Left lobe of liver (tissue), 2 donors: ENCODE measurements around the gene TBC1D24. TPM values are rescaled to one million over a fixed set of nuclear protein-coding genes. Genes with fewer than 3 reads are reported as not detected.
A peak's percentile ranks its signal among the peaks of the same experiment; 100 is the strongest.
"Not testable (repeated sequence)": the region's sequence is repeated elsewhere in the genome, so short reads cannot be mapped to it uniquely, and the experiment has no call there.

Source experiments
- ATAC-seq: fragments of 200-7000 bp; cut with Tn5 transposase; one replicate; pipeline ENCODE4 v1.9.1; 2020; ENCODE audit warnings: mild to moderate bottlenecking, moderate library complexity
- DNase-seq: peaks from one replicate; pipeline ENCODE4 v3.0.0-alpha.2; 2020; ENCODE audit warnings: low spot score
- total RNA-seq: library from RNA; stranded (reverse); gene quantifications from one replicate; pipeline ENCODE4 v1.2.1, GENCODE V29; 2021
- donor health status: DM: no; HTN: no; CAD: no; lungs with moderate emphysema.
- donor health status: DM: no; HTN: yes; CAD: no.

TBC1D24 gene
- total RNA-seq: 32.5 TPM

DNA sequence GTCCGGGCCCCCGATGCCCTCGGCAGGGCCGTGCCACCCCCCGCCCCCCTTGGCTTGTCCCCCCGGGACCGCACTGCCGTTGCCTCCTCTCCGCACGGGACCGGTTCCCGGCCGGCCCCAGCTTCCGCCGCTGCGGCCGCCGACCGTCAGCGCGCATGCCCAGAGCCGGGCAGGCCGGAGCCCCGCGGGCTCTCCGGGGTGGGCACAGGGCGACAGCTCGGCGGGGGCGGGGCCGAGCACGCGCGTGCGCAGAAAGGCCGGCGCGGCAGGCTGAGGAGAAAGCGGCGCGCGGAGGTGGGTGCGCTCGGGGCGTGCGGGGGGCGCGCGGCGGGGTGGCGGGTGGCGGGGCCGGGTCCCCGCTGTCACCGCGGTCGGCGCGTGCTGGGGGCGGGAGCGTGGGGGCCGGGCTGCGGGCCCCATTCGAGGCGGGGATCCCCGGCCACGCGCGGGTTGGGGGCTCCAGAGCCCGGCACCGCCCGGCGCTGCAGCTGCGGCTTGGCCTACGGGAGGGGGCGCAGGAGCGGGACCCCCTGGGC, at the start of gene TBC1D24:
Gene TBC1D24 (plus strand): TSS at position 251 of the 536 bp plus-strand sequence. CDS start 21,022 bp downstream, outside the sequence.
- DNase-seq (peak; percentile 90), ATAC-seq (peak; percentile 55)

DNA sequence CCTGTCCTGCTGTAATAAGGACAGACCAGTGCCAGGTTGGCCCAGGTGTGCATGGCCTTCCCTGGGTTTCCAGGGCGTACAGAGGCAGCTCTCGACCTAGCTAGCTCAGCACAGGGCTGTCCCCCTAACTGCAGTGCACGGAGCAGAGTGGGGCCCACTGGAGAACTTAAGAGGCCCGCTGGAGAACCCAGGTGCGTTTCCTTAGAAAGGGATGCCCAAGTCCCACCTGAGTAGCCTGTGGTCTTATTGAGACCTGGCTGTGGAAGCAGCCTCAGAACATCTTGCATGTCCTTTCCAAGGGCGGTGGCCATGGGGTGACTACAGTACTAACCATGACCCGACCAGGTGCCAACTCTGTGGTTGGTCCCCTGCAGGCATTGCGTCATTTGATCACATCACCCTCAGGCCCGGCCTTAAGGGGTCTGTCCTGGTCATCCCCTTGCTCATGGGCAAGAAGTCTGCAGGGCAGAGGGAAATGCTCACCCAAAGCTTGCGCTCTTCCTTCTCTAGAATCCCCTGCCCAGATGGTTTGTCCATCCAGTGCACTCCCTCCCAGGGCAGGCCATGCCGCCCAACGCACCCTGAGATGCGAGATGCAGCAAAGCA, 49.0 kb upstream of the TBC1D24 start:
- no peak for ATAC-seq
- DNase-seq: no peak

DNA sequence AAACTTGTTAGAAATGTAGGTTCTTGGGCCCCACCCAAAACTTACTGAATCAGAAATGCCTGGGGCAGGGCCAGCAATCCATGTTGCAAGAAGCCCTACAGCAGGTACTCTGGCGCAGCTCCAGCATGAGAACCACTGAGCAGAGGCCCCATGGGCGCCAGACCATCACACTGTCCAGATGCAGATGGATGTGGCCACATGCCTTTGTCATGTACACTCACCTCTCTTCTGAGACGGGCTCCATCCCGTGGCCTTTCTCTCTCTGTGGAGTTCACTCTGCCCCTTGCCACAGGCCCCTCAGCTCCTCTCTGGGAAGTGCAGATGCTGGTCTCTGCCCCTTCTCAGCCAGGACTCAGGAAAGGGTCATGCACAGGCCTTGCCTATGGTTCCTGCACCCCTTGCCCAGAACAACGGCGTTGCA, 48.0 kb upstream of the TBC1D24 start:
- DNase-seq (no peak), ATAC-seq (no peak)

DNA sequence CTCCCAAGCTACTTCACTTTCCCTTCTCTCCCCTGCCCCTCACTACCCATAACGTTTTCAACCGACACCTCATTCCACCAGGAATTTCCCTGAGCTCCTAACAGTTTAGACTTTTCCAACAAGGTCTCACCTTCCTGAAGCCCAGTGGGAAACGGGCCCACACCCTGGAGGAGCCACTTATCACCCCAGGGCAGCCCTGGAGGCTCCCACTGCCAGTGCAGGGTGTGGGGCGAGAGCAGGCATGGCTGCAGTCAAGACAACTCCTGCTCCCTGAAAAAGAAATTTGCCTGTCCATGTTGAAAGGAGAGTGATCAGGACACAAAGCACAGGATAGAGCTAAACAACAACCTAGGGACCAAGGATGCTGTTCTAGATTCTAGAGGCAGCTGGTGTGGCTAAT, 47.4 kb upstream of the TBC1D24 start:
- no peak for ATAC-seq
- no peak for DNase-seq

DNA sequence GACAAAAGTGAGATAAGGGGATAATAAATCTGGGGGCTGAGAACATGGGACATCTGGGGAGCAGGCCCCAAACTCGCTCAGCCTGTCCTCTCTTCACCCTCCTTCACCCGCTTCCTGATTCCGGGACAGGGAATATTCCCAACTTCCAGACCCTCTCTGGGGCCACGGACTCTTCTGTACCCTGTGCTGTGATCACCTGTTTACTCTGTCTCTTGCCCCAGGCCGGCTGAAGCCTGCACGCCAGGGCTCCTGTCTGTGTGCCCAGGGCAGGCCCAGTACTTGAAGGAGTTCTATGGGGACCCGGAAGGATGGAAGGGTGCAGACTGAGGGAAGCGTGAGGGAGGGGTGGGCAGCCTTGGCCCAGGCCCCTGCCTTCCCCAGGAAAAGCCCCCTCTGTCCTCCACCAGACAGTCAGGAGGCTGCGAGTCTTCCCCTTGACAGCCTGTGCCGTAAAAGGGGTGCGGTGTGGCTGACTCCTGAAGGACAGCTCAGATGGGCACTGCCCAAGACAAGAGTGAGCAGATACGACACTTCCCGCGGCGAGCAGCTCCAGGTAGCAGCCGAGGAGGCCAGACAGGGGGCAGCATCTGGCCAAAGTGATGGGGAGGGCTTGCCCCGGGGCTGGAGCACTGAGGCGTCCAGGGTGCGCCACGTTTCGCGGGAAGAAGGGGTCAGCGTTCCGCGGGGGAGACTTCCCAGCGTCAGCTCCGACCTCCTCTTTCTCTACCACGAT, 46.7 kb upstream of the TBC1D24 start:
- ATAC-seq: no peak
- no peak for DNase-seq

DNA sequence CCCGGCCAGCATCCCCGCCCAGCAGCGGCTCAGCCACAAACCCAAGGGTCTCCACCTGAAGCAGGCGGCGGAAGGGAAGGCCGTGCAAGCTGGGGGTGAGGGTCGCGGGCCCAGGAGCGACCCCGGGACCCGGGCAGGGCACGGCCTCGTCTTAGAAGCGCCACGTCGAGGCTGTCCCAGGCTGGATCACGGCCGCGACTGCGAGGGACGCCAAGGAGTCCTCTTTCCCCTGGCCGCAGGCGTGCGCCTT, 46.2 kb upstream of the TBC1D24 start:
- ATAC-seq (peak; percentile 52), DNase-seq (no peak)

DNA sequence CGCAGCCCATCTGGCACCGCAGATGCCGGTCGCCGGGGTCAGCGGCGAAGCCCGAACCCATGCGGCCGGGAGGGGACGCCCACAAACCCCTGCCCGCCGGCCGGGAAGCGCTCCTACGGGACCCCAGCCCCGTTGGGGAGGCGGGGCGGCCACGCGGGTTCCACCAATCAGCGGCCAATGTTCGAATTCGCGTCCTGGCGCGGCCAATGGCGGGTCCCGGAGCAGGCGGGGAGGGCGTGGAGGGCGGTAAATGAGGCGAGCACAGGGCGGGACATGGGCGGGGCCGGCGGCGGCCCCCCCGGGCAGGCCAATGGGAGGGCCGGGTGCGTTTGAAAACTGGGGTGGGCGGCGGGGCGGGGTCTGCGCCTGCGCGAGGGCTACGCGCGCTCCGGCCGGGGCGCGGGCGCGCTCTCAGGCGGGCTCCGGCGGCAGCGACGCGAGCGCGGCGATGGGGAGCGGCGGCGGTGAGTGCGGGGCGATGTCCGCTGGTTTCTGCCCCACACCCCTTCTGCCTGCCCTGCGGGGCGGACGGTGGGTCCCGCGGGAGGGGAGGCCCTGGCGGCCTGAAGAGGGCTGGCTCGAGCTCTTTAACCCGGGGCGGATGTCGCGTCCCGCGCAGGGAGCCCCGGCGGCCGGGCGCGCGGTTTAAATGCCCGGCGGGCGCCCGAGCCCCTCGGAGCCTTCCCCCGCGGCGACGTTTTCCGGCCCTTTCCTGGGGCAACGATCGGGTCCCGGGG, 45.7 kb upstream of the TBC1D24 start, which contains the start of gene CCNF:
Gene CCNF (plus strand): TSS at position 414 of the 737 bp plus-strand sequence. CDS start 35 bp downstream, at position 449.
- DNase-seq: peak; percentile 98
- ATAC-seq: peak; percentile 95

DNA sequence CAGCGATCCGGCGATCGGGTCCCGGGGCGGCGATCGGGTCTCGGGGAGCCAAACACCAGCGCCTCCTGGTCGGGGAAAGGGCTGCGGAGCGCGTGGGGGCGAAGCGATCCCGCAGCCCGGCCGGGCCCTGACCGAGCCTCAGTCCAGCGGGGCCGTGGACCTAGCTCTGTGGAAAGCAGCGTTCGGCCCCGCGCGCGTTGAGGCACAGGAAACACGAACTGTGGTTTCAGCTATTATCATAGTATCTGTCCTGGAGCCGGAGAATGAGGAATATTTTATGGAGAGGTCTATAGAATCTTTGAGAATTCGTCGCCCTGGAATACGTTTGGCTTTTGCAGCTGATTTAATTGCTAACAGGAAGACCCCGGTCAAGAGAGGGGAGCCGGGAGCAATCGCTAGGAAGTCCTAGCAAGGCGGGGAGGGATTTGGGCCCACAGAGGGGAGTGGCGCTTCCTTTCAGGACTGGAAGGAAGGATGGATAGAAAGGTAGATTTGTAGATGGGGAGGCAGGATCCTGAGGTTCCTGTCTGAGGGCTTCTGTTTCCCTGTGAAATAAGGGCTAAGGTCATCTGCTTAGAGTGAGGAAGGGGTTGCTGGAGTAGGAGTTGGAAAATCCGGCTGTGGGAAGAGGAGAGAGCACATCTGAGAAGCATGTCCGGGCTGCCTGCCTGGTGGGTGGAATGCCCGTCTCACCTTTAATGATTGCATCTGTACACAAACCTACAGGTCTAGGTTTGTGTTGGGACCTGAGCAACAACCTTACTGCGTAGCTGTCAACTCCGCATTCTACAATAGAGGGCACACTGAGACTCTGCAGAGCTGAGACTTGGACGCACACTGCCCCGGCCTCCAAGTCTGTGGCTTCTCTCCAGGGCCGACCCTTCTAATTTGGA, 44.9 kb upstream of the TBC1D24 start:
- DNase-seq: no peak
- ATAC-seq: peak; percentile 41

DNA sequence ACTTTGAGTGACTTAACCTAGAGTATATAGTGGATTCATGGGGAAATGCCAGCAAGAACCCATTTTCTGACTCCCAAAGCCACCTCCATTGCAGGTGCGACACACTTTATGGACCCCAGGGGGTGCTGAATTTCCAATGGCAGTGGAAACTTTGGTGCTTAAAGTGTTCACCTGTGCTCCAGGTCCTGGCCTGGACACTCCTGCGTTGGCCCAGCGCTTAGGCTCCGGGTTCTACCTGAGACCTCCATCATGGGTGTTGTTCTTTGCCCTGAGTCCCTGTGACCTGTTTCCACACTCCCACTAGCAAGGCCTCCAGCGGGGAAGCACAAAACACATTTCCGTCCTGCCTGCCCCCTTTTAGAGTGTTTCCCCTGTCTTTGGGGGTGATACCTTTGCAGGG, 42.6 kb upstream of the TBC1D24 start:
- ATAC-seq (no peak), DNase-seq (no peak)

DNA sequence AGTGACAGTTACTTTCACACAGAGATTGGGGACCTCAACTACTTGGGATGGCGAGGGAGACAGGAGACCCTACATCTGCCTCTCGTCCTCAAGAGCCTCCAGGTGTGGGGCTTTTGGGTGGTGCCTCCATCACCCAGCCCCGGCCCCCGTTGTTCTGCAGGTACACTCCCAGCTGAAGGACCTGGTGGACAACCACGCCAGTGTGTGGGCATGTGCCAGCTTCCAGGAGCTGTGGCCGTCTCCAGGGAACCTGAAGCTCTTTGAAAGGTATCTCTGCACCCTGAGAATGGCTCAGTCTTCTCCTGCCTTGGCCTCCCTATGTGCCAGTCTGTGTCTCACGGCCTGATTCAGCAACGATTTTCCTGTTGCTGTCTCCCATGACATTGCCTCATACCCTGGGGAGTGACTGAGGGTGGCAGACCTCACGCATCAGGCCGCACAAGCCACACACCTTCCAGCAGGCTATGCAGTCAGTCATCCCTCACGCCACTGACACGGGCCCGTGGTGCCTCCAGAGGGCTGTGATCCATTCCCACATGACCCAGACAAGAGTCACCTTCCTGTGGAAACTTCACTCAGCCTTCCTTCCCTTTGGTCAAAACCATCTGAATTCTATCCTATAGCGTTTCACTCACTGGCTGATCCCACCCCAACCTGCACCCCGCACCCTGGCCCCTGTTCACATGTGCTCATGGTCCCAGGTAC, 42.0 kb upstream of the TBC1D24 start:
- ATAC-seq: no peak
- no peak for DNase-seq

DNA sequence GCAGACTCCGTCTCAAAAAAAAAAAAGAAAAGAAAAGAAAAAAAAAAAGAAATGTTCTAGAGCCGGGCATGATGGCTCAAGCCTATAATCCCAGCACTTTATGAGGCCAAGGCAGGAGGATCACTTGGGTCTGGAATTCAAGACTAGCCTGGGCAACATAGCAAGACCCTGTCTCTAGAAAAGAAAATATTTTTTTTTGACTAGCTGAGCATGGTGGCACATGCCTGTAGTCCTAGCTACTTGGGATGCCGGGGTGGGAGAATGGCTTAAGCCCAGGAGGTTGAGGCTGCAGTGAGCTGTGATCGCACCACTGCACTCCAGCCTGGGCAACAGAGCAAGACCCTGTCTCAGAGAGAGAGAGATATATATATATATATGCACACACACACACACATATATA, 39.7 kb upstream of the TBC1D24 start:
- not testable (repeated sequence) for ATAC-seq, DNase-seq

DNA sequence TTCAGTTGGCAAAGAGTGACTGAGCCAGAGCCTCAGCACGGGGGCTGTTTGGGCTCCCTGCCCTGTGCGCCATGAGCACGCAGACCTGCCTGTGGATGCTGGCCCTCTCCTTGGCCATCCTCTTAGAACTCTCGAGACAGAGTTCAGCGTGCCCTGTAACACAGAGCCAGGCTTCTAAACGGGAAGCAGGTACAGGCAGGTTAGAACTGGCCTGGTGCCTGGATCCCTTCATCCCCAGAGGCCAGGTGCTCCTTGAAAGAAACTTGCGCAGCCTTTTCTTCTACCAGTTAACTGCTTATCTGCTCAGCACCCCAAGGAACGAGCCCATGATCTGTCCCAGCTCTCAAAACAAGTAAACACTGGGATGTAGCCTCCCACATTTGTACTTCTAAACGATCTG, 38.8 kb upstream of the TBC1D24 start:
- ATAC-seq (no peak), DNase-seq (no peak)

DNA sequence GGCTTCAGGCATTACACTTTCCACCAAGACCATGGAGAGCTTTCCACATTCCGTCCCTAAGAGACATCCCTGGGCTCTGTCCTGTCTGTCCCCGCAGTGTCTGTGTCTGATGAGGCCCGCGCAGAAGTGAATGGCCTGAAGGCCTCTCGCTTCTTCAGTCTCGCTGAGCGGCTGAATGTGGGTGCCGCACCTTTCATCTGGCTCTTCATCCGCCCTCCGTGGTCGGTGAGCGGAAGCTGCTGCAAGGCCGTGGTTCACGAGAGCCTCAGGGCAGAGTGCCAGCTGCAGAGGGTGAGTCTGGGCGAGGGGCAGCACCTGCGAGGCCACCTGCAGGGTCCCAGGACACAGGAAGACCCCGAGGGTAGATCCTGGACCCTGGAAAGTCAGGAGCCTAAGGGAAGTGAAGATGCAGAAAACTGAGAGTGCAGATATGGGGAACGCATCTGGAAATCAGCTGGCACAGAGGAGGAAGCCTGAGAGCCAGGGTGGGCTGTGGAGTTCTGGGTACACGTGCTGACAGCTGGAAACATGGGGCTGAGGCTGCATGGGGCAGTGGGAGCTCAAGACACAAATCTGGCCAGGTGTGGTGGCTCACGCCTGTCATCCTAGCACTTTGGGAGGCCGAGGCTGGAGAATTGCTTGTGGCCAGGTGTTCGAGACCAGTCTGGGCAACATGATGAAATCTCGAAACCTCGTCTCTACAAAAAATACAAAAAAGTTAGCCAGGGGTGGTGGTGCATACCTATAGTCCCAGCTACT, 37.7 kb upstream of the TBC1D24 start:
- ATAC-seq: no peak
- DNase-seq: no peak

DNA sequence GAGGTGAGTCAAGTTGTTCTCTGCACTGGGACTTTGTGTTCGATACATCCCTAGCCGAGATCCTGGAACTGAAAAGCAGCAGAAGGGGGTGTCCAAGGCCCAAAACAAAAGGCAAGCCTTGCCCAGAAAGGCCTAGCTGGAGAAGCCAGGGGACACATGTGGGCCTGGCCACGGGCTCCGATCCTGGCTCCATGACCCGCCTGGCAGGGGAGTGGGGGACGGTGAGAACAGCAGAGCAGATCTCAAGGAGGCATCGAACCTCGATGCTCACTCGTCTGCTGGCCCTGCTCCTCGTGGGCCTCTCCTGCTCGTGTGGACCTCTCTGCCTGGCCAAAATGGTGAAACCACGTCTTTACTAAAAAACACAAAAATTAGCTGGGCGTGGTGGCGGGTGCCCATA, 36.8 kb upstream of the TBC1D24 start:
- DNase-seq (no peak), ATAC-seq (no peak)

DNA sequence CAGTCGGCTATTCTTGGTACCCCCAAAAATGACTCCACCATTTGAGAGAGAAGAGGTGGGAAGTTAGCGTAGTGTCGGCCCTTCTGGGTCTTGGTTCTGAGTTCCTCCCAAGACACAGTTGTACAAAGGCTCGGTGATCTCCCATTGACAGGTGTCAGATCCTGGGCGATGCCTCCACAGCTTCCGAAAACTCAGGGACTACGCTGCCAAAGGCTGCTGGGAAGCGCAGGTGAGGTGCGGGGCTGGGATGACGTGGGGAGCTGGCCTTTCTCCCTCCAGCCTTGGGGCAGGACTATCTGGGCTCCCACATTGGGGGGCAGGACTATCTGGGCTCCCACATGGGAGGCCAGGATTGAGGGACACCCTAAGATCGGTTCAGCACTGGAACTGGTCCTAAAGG, 35.3 kb upstream of the TBC1D24 start:
- no peak for ATAC-seq

DNA sequence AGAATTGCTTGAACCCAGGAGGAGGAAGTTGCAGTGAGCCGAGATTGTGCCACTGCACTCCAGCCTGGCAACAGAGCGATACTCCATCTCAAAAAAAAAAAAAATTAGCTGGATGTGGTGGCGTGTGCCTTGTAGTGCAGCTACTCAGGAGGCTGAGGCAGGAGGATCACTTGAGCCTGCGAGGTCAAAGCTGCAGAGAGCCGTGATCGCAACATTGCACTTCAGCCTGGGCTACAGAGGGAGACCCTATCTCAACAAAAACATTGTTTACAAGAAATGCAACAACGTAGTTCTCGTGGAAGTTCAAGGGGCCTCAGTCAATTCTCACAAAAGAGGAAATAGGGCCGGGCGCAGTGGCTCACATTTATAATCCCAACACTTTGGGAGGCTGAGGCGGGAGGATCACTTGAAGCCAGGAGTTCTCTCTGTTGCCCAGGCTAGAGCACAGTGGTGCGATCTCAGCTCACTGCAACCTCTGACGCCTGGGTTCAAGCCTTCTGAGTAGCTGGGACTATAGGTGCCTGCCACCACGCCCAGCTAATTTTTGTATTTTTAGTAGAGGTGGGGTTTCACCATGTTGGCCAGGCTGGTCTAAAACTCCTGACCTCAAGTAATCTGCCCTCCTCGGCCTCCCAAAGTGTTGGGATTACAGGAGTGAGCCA, 33.7 kb upstream of the TBC1D24 start:
- DNase-seq, ATAC-seq: not testable (repeated sequence)

More for the DNA sequence above, 35.3 kb upstream of the TBC1D24 start:
- DNase-seq: no peak

DNA sequence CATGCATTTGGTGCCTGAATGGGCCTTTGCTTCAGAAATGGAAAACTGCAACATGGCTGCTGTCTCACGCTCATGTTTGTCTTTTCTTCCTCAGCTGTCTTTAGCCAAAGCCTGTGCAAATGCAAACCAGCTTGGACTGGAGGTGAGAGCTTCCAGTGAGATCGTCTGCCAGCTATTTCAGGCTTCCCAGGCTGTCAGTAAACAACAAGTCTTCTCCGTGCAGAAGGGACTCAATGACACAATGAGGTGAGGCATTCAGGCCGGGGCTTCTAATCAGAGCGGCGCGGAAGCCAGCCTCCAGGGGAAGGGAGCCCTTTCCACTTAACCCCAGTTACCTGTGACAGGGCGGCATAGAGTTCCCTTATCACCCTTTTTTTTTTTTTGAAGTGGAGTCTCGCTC, 31.4 kb upstream of the TBC1D24 start:
- DNase-seq: no peak

DNA sequence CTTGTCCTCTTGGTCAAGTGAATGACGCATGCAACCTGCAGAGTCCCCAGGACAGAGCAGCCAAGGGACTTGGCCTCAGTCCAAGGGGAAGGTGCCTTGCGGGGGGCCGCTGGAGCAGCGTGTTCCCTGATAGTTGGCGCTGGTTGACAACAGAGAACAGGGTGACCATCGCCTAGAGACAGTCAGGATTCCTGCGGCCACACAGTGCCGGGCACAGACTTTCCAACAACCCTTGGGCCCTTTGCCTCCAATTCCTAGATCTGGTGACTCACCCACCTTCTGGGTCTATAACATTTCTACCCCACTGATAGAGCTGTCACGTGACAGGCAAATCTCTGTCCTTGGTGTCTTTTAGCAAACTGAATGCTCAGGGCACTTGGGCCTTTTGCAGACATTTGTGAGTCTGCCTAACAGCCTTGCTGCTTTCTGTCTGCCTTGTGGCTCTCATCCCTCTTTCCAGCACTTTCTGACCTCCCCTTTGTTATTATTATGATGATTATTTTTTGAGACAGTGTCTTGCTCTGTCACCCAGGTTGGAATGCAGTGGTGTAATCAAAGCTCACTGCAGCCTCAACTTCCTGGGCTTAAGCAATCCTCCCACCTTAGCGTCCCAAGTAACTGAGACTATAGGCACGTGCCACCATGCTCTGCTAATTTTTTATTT, 26.9 kb upstream of the TBC1D24 start:
- ATAC-seq (no peak), DNase-seq (no peak)

More for the DNA sequence above, 31.4 kb upstream of the TBC1D24 start:
- no peak for ATAC-seq
